Neural progenitor cell (in vitro differentiated cells): ENCODE measurements around the gene SIX5.

Experiments used
- EZH2 ChIP-seq: fragments of 200-600 bp; sonication (generic); IDR thresholded peaks from 2 replicates; pipeline ENCODE4 v1.6.1; 2017; ENCODE audit warnings: antibody characterized with exemption, mild to moderate bottlenecking, moderate library complexity
- EZH2phosphoT487 ChIP-seq: fragments of 200-600 bp; sonication (generic); IDR thresholded peaks from 2 replicates; pipeline ENCODE4 v1.6.1; 2017; ENCODE audit warnings: antibody characterized with exemption
- TF ChIP-seq, protein P1 (sequence below): fragments of 200-600 bp; sonication (generic); IDR thresholded peaks from 2 replicates; pipeline ENCODE4 v1.5.1; 2017; ENCODE audit warnings: antibody characterized with exemption, mild to moderate bottlenecking

- TF ChIP-seq EZH2phosphoT487 (no peak), EZH2 (no peak)
- TF ChIP-seq, protein P1, sequence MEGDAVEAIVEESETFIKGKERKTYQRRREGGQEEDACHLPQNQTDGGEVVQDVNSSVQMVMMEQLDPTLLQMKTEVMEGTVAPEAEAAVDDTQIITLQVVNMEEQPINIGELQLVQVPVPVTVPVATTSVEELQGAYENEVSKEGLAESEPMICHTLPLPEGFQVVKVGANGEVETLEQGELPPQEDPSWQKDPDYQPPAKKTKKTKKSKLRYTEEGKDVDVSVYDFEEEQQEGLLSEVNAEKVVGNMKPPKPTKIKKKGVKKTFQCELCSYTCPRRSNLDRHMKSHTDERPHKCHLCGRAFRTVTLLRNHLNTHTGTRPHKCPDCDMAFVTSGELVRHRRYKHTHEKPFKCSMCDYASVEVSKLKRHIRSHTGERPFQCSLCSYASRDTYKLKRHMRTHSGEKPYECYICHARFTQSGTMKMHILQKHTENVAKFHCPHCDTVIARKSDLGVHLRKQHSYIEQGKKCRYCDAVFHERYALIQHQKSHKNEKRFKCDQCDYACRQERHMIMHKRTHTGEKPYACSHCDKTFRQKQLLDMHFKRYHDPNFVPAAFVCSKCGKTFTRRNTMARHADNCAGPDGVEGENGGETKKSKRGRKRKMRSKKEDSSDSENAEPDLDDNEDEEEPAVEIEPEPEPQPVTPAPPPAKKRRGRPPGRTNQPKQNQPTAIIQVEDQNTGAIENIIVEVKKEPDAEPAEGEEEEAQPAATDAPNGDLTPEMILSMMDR: no peak
Observed at GRCh38 chr19:45742969-45743368, 26.1 kb downstream of the SIX5 start.
